Measurements from ENCODE around the gene HOXA10.

HOXA10 gene

GRCh38 chr7:27191161-27191731 is 17.1 kb upstream of the HOXA10 start:
- DNase-seq (ENCODE audit: low spot score), result no peak

- DNase-seq (ENCODE audit: low spot score), result no peak
Measured at GRCh38 chr7:27189997-27190748, 16.1 kb upstream of the HOXA10 start.

- no peak for DNase-seq (ENCODE audit: low spot score)
Measured at GRCh38 chr7:27189295-27189996, 15.3 kb upstream of the HOXA10 start.

GRCh38 chr7:27188386-27189294 is 14.5 kb upstream of the HOXA10 start:
- no peak for DNase-seq (ENCODE audit: low spot score)

- no peak for DNase-seq (ENCODE audit: low spot score)
Measured at GRCh38 chr7:27187475-27188385, 13.6 kb upstream of the HOXA10 start.

- DNase-seq (ENCODE audit: low spot score), result no peak
Measured at GRCh38 chr7:27186668-27187474, 12.8 kb upstream of the HOXA10 start.

- DNase-seq (ENCODE audit: low spot score), result no peak
Measured at GRCh38 chr7:27185854-27186667, 11.9 kb upstream of the HOXA10 start.

GRCh38 chr7:27185013-27185853 is 11.1 kb upstream of the HOXA10 start, which contains the start of gene HOXA11:
HOXA11 (minus strand) TSS chr7:27185232; CDS start chr7:27185144, 88 bp downstream.
- DNase-seq (ENCODE audit: low spot score), result no peak

- DNase-seq (ENCODE audit: low spot score), result no peak
Measured at GRCh38 chr7:27184337-27185012, 10.4 kb upstream of the HOXA10 start.

GRCh38 chr7:27183682-27184336 is 9.7 kb upstream of the HOXA10 start:
- no peak for DNase-seq (ENCODE audit: low spot score)

- no peak for DNase-seq (ENCODE audit: low spot score)
Measured at GRCh38 chr7:27182861-27183681, 9.0 kb upstream of the HOXA10 start.

- DNase-seq (ENCODE audit: low spot score), result no peak
Measured at GRCh38 chr7:27182285-27182841, 8.2 kb upstream of the HOXA10 start.

- no peak for DNase-seq (ENCODE audit: low spot score)
Measured at GRCh38 chr7:27181795-27182275, 7.7 kb upstream of the HOXA10 start.

- DNase-seq (ENCODE audit: low spot score), result no peak
Measured at GRCh38 chr7:27180431-27181420, 6.6 kb upstream of the HOXA10 start.
